Neural progenitor cell (in vitro differentiated cells): ENCODE data around the gene METAP2.

ENCODE experiments used
- CTCF ChIP-seq: fragments of 200-600 bp; sonication (generic); IDR thresholded peaks from 2 replicates; pipeline ENCODE4 v1.5.1; 2017; ENCODE audit warnings: antibody characterized with exemption, mild to moderate bottlenecking
- EZH2 ChIP-seq: fragments of 200-600 bp; sonication (generic); IDR thresholded peaks from 2 replicates; pipeline ENCODE4 v1.6.1; 2017; ENCODE audit warnings: antibody characterized with exemption, mild to moderate bottlenecking, moderate library complexity
- EZH2phosphoT487 ChIP-seq: fragments of 200-600 bp; sonication (generic); IDR thresholded peaks from 2 replicates; pipeline ENCODE4 v1.6.1; 2017; ENCODE audit warnings: antibody characterized with exemption

GRCh38 chr12:95435355-95435754 is 38.6 kb upstream of the METAP2 start:
- no peak for TF ChIP-seq EZH2phosphoT487
- TF ChIP-seq EZH2: no peak
- no peak for TF ChIP-seq CTCF
